ENCODE data around the gene MEX3D. TPM values are rescaled to one million over a fixed set of nuclear protein-coding genes. Genes with fewer than 3 reads are reported as not detected.

The MEX3D gene
- total RNA-seq, 4 donors from 2014 or later, result 21.6 to 64.4 (median 47.5) TPM

- no peaks in the 10 kb centered on the region for H3K9me3 ChIP-seq
- intact Hi-C loops (cut with DNase I), result no loop called here
- TF ChIP-seq CTCF (IDR thresholded peaks at IDR 0.05) (no peak), POLR2AphosphoS5 (IDR thresholded peaks at IDR 0.05) (no peak), POLR2A (IDR thresholded peaks at IDR 0.05; ENCODE audit: low read depth) (no peak), EP300 (IDR thresholded peaks at IDR 0.05) (no peak)
- H3K36me3 ChIP-seq, result no peaks in the 10 kb centered on the region
- H3K4me1 ChIP-seq, result peaks cover under 1 to 9% (median 7%) of the 10 kb centered on the region in 4 donors
- WGBS, result 77% methylated on average over 17 of the region's 23 CpGs
- DNase-seq (ENCODE audit: extremely low spot score), result no peak
- peaks cover 0 to 92% (median 26%) of the 10 kb centered on the region in 4 donors for H3K27me3 ChIP-seq
- no peak overlapping the region for H3K4me3 ChIP-seq
- no peak overlapping the region for H3K27ac ChIP-seq (replicated peaks in 1 of 4)
Measured at GRCh38 chr19:1528596-1529429, 39.3 kb downstream of the MEX3D start.

- no peak for TF ChIP-seq EP300 (IDR thresholded peaks at IDR 0.05)
- no peak for TF ChIP-seq CTCF (IDR thresholded peaks at IDR 0.05)
- no peak for TF ChIP-seq POLR2AphosphoS5 (IDR thresholded peaks at IDR 0.05)
- TF ChIP-seq POLR2A (IDR thresholded peaks at IDR 0.05; ENCODE audit: low read depth), result no peak
- 75% methylated on average over 18 of the region's 27 CpGs for WGBS
- Histone ChIP-seq H3K4me1 (peaks cover 4 to 14% (median 11%) of the 10 kb centered on the region in 4 donors), H3K27ac (replicated peaks in 1 of 4) (no peak overlapping the region), H3K9me3 (no peaks in the 10 kb centered on the region), H3K4me3 (no peak overlapping the region), H3K36me3 (no peaks in the 10 kb centered on the region), H3K27me3 (peaks cover 0 to 92% (median 30%) of the 10 kb centered on the region in 4 donors)
- intact Hi-C loops (cut with DNase I), result no loop called here
- no peak for DNase-seq (ENCODE audit: extremely low spot score)
Measured at GRCh38 chr19:1527650-1528309, 40.3 kb downstream of the MEX3D start.

- no peak overlapping the region for H3K27ac ChIP-seq (replicated peaks in 1 of 4)
- no peak for TF ChIP-seq EP300 (IDR thresholded peaks at IDR 0.05)
- no peak for TF ChIP-seq CTCF (IDR thresholded peaks at IDR 0.05)
- TF ChIP-seq POLR2A (IDR thresholded peaks at IDR 0.05; ENCODE audit: low read depth), result no peak
- no peak for TF ChIP-seq POLR2AphosphoS5 (IDR thresholded peaks at IDR 0.05)
- H3K4me3 ChIP-seq, result no peak overlapping the region
- 77% methylated on average over 18 of the region's 18 CpGs for WGBS
- no peaks in the 10 kb centered on the region for H3K36me3 ChIP-seq
- H3K4me1 ChIP-seq, result peaks cover 4 to 14% (median 11%) of the 10 kb centered on the region in 4 donors
- DNase-seq (ENCODE audit: extremely low spot score), result no peak
- intact Hi-C loops (cut with DNase I), result no loop called here
- H3K27me3 ChIP-seq, result peaks cover 0 to 95% (median 30%) of the 10 kb centered on the region in 4 donors
- no peaks in the 10 kb centered on the region for H3K9me3 ChIP-seq
Measured at GRCh38 chr19:1526979-1527649, 41.0 kb downstream of the MEX3D start.

GRCh38 chr19:1526066-1526778 lies 41.9 kb downstream of the MEX3D start:
- DNase-seq (ENCODE audit: extremely low spot score), result no peak
- intact Hi-C loops (cut with DNase I), result no loop called here
- Histone ChIP-seq H3K4me3 (no peak overlapping the region), H3K27ac (replicated peaks in 1 of 4) (no peak overlapping the region), H3K9me3 (no peaks in the 10 kb centered on the region), H3K4me1 (peaks cover 9 to 16% (median 13%) of the 10 kb centered on the region in 4 donors), H3K36me3 (no peaks in the 10 kb centered on the region), H3K27me3 (peaks cover 0 to 91% (median 30%) of the 10 kb centered on the region in 4 donors)
- 73% methylated on average over 16 of the region's 33 CpGs for WGBS
- TF ChIP-seq CTCF (IDR thresholded peaks at IDR 0.05) (no peak), POLR2AphosphoS5 (IDR thresholded peaks at IDR 0.05) (no peak), POLR2A (IDR thresholded peaks at IDR 0.05; ENCODE audit: low read depth) (no peak), EP300 (IDR thresholded peaks at IDR 0.05) (no peak)

Data from esophagus muscularis mucosa (tissue), 4 donors.